Measurements from ENCODE around the gene TSTD2.

TSTD2 gene

GRCh38 chr9:97567182-97567893 is 65.8 kb downstream of the TSTD2 start:
- DNase-seq (ENCODE audit: insufficient read length) (no peak), FAIRE-seq (no peak)
- TF ChIP-seq POLR2A (IDR thresholded peaks at IDR 0.05; ENCODE audit: low read depth, low read length), result no peak
- no peak for TF ChIP-seq TAF1 (IDR thresholded peaks at IDR 0.05; ENCODE audit: borderline replicate concordance, low read depth, low read length)
- no peak for TF ChIP-seq POLR2AphosphoS5 (IDR thresholded peaks at IDR 0.05; ENCODE audit: low read depth, low read length)

- no peak for FAIRE-seq
- no peak for DNase-seq (ENCODE audit: insufficient read length)
- TF ChIP-seq POLR2A (IDR thresholded peaks at IDR 0.05; ENCODE audit: low read depth, low read length) (no peak), POLR2AphosphoS5 (IDR thresholded peaks at IDR 0.05; ENCODE audit: low read depth, low read length) (no peak), TAF1 (IDR thresholded peaks at IDR 0.05; ENCODE audit: borderline replicate concordance, low read depth, low read length) (no peak)
These were observed 67.9 kb downstream of the TSTD2 start for GRCh38 chr9:97565262-97565661.

- FAIRE-seq, result no peak
- TF ChIP-seq POLR2AphosphoS5 (IDR thresholded peaks at IDR 0.05; ENCODE audit: low read depth, low read length), result no peak
- no peak for TF ChIP-seq TAF1 (IDR thresholded peaks at IDR 0.05; ENCODE audit: borderline replicate concordance, low read depth, low read length)
- DNase-seq (ENCODE audit: insufficient read length), result no peak
These were observed 68.6 kb downstream of the TSTD2 start for GRCh38 chr9:97564291-97565175.

- no peak for TF ChIP-seq TAF1 (IDR thresholded peaks at IDR 0.05; ENCODE audit: borderline replicate concordance, low read depth, low read length)
- no peak for TF ChIP-seq POLR2A (IDR thresholded peaks at IDR 0.05; ENCODE audit: low read depth, low read length)
- TF ChIP-seq POLR2AphosphoS5 (IDR thresholded peaks at IDR 0.05; ENCODE audit: low read depth, low read length), result no peak
- DNase-seq (ENCODE audit: insufficient read length), result no peak
- no peak for FAIRE-seq
These were observed 69.6 kb downstream of the TSTD2 start for GRCh38 chr9:97563458-97564135.

DNA sequence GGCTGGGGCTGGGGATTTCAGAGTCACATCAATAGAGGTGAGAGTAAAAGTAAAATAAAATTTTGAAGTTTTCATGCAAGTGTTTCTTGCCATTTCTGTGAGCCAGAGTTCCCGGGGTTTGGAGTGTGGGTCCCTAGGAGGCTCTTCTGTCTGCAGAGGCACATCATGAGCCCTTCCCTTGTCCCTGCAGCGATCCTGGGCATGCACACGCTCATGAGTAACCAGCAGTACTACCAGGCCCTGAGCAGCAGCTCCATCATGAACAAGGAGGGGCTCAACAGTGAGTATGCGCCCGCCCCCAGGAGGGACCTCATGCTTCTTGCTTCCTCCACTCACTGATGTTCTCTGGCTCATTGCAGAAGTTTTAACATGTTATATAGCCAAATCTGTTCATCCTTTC is 70.6 kb downstream of the TSTD2 start:
- FAIRE-seq, result no peak
- no peak for TF ChIP-seq TAF1 (IDR thresholded peaks at IDR 0.05; ENCODE audit: borderline replicate concordance, low read depth, low read length)
- no peak for TF ChIP-seq POLR2A (IDR thresholded peaks at IDR 0.05; ENCODE audit: low read depth, low read length)
- TF ChIP-seq POLR2AphosphoS5 (IDR thresholded peaks at IDR 0.05; ENCODE audit: low read depth, low read length), result no peak

DNA sequence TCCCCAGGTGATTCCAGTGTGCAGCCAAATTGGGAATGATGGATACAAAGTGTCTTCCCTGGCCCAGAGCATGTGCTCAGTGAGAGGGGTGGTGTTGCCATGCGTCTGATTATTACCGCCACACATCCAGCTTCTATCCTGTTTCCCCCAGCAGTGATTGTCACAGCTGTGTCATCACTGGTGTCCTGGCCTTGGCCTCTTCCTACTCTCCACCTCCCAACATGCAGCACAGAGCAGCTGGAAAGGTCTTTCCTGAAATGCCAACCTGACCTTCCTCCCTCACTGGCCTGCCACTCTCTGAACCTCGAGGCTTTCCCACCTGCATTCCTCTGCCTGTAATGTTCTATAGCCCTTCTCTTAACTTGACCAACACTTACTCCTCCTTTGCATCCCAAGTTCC is 71.7 kb downstream of the TSTD2 start:
- FAIRE-seq (no peak), DNase-seq (ENCODE audit: insufficient read length) (no peak)
- TF ChIP-seq POLR2A (IDR thresholded peaks at IDR 0.05; ENCODE audit: low read depth, low read length) (no peak), TAF1 (IDR thresholded peaks at IDR 0.05; ENCODE audit: borderline replicate concordance, low read depth, low read length) (no peak)

More for the DNA sequence above, 70.6 kb downstream of the TSTD2 start:
- no peak for DNase-seq (ENCODE audit: insufficient read length)

GRCh38 chr9:97560851-97561250 is 72.3 kb downstream of the TSTD2 start:
- FAIRE-seq (no peak), DNase-seq (ENCODE audit: insufficient read length) (no peak)
- TF ChIP-seq POLR2AphosphoS5 (IDR thresholded peaks at IDR 0.05; ENCODE audit: low read depth, low read length), result no peak
- TF ChIP-seq POLR2A (IDR thresholded peaks at IDR 0.05; ENCODE audit: low read depth, low read length), result no peak
- TF ChIP-seq TAF1 (IDR thresholded peaks at IDR 0.05; ENCODE audit: borderline replicate concordance, low read depth, low read length), result no peak

DNA sequence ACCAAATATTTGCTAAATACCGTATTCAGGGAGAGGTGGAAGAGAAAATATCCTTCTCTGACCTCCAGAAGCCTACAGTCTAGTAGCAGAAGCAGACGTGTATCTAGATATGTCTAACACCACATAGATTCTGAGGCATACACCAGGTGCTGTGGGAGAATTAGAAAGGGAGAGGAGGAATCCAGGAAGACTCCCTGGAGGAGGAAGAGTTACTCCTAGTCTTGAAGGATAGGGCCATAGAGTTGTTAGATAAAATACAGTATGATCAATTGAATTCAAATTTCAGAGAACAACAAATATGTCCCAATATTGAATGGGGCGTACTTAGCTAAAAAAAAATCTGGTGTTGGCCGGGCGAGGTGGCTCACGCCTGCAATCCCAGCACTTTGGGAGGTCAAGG is 73.0 kb downstream of the TSTD2 start:
- no peak for FAIRE-seq
- no peak for DNase-seq (ENCODE audit: insufficient read length)
- TF ChIP-seq POLR2AphosphoS5 (IDR thresholded peaks at IDR 0.05; ENCODE audit: low read depth, low read length) (no peak), TAF1 (IDR thresholded peaks at IDR 0.05; ENCODE audit: borderline replicate concordance, low read depth, low read length) (no peak), POLR2A (IDR thresholded peaks at IDR 0.05; ENCODE audit: low read depth, low read length) (no peak)

DNA sequence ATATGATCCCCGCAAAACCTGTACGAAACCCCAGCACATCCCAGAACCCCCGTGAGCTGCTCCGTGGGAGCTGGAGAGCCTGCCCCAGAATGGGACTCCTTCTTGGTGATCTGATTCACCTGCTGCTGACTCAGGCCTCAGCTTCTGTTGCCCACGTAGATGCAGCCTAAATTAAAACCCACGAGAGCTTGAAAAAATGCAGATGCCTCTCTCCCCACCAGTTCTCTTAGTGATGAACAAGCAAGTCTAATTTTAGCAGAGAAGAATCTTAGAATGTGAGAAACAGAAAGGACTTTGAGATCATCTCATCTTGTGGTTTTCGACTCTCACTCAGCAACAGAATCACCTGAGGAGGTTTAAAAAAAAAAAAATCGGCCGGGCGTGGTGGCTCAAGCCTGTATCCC is 74.1 kb downstream of the TSTD2 start:
- TF ChIP-seq TAF1 (IDR thresholded peaks at IDR 0.05; ENCODE audit: borderline replicate concordance, low read depth, low read length) (0 out of 2 replicates have a peak, but pooled peaks have one; percentile 24), POLR2AphosphoS5 (IDR thresholded peaks at IDR 0.05; ENCODE audit: low read depth, low read length) (no peak), POLR2A (IDR thresholded peaks at IDR 0.05; ENCODE audit: low read depth, low read length) (no peak)
- no peak for FAIRE-seq
- DNase-seq (ENCODE audit: insufficient read length), result no peak

- FAIRE-seq (peak; percentile 90), DNase-seq (ENCODE audit: insufficient read length) (no peak)
- TF ChIP-seq TAF1 (IDR thresholded peaks at IDR 0.05; ENCODE audit: borderline replicate concordance, low read depth, low read length) (no peak), POLR2AphosphoS5 (IDR thresholded peaks at IDR 0.05; ENCODE audit: low read depth, low read length) (no peak), POLR2A (IDR thresholded peaks at IDR 0.05; ENCODE audit: low read depth, low read length) (no peak)
These were observed 74.5 kb downstream of the TSTD2 start for GRCh38 chr9:97558701-97559101.

DNA sequence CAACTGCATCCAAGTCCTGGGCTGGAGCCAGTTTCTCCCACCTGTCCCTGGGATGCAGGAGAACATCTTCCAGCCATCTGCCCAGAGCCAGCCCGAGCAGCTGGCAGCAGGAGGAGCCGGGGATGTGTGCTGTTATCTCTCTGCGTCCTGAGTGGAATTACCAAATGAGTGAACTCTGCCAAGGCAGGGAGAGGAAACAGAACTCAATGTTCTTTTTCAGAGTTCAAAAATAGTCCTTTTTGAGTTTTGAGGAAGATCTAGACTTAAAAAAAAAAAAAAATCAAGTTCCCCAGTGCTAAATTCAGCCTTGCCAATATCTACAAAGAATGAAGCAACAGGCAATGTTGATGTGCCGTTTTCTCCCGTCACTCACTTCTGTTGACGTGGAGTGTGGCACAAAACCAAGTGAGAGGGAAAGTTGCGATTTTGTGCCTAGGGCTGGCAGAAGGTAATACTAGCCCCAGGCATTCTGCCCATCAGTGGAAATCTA is 75.5 kb downstream of the TSTD2 start:
- DNase-seq (ENCODE audit: insufficient read length) (no peak), FAIRE-seq (no peak)
- no peak for TF ChIP-seq TAF1 (IDR thresholded peaks at IDR 0.05; ENCODE audit: borderline replicate concordance, low read depth, low read length)
